Measurements from ENCODE around the gene HTR1B.

- TF ChIP-seq POLR2AphosphoS5 (IDR thresholded peaks at IDR 0.05; ENCODE audit: low read depth, low read length) (no peak), POLR2A (IDR thresholded peaks at IDR 0.05; ENCODE audit: low read depth, low read length) (no peak)
These were observed 658 bp downstream of the HTR1B start for GRCh38 chr6:77462359-77463307.

All from GM12892 (cell line).